Measurements from ENCODE around the gene ERAL1. TPM values are rescaled to one million over a fixed set of nuclear protein-coding genes. Genes with fewer than 3 reads are reported as not detected.

Gene ERAL1
- total and polyA plus RNA-seq, 2 of the 13 experiments (the other 11 are each of a cell fraction or from before 2014, with no cell fraction given), result 46.9 to 72.2 TPM

GRCh38 chr17:28907709-28908475 lies 53.1 kb downstream of the ERAL1 start:
- Histone ChIP-seq H3K4me3 (replicated peaks in 1 of 3; ENCODE audit: insufficient read depth in 1 of 3, low read depth in 2 of 3, low read length in 3 of 3) (no peak overlapping the region), H3K27ac (ENCODE audit: extremely low read length, insufficient read depth, low read length) (peak overlapping the region; percentile 70), H3K9me3 (ENCODE audit: low read length) (no peaks in the 10 kb centered on the region), H2AFZ (ENCODE audit: low read length) (no peak overlapping the region), H3K27me3 (ENCODE audit: control insufficient read depth in 1 of 2, insufficient read depth in 2 of 2, low read length in 2 of 2) (no peaks in the 10 kb centered on the region), H3K9ac (ENCODE audit: insufficient read depth, low read depth, low read length) (peak overlapping the region; percentile 44), H3K4me2 (ENCODE audit: low read depth, low read length) (peak overlapping the region; percentile 50; the same call in 1 of the 2 replicates), H3K36me3 (replicated peaks in 1 of 2; ENCODE audit: control insufficient read depth in 1 of 2, insufficient read depth in 2 of 2, low read length in 2 of 2) (peaks cover 27 to 62% of the 10 kb centered on the region in 2 experiments), H4K20me1 (ENCODE audit: insufficient read depth, low read length) (peaks cover 4% of the 10 kb centered on the region; the same call in 1 of the 2 replicates), H3K79me2 (ENCODE audit: insufficient read depth, low read length) (no peaks in the 10 kb centered on the region), H3K4me1 (ENCODE audit: insufficient read depth, low read length) (peaks cover 66% of the 10 kb centered on the region)
- TF ChIP-seq RNF2 (conservative IDR thresholded peaks at IDR 0.05; ENCODE audit: low read depth), result no peak
- TF ChIP-seq ZNF569 (CRISPR knock-in tag; IDR thresholded peaks at IDR 0.05; ENCODE audit: borderline replicate concordance), result no peak
- no peak for TF ChIP-seq SOX13 (IDR thresholded peaks at IDR 0.05)
- peak in 1 of 2 experiments; percentile 72; a peak in 2 of 4 replicates for TF ChIP-seq SOX13 (CRISPR knock-in tag; conservative IDR thresholded peaks at IDR 0.05 in 1 of 2, IDR thresholded peaks at IDR 0.05 in 1 of 2)
- TF ChIP-seq TCF7 (IDR thresholded peaks at IDR 0.05; ENCODE audit: low read depth), result 0 out of 2 replicates have a peak, but pooled peaks have one; percentile 18
- no peak for TF ChIP-seq ZNF724P (CRISPR knock-in tag; IDR thresholded peaks at IDR 0.05; ENCODE audit: borderline replicate concordance)
- no peak for TF ChIP-seq ZNF557 (CRISPR knock-in tag; IDR thresholded peaks at IDR 0.05)
- TF ChIP-seq, protein P1, sequence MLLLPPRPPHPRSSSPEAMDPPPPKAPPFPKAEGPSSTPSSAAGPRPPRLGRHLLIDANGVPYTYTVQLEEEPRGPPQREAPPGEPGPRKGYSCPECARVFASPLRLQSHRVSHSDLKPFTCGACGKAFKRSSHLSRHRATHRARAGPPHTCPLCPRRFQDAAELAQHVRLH (CRISPR knock-in tag; IDR thresholded peaks at IDR 0.05; ENCODE audit: borderline replicate concordance, low read depth), result 0 out of 2 replicates have a peak, but pooled peaks have one; percentile 4
- peak; percentile 62 for TF ChIP-seq CEBPG (CRISPR knock-in tag; IDR thresholded peaks at IDR 0.05)
- TF ChIP-seq SOX5 (CRISPR knock-in tag; IDR thresholded peaks at IDR 0.05; ENCODE audit: borderline replicate concordance), result peak; percentile 41; the same call in 1 of the 2 replicates
- 0 out of 4 replicates have a peak, but pooled peaks of 1 of the 2 experiments have one; percentile 7 for TF ChIP-seq EP300 (IDR thresholded peaks at IDR 0.05; ENCODE audit: low read depth in 2 of 2, low read length in 2 of 2)
- no peak for TF ChIP-seq EP300 (CRISPR knock-in tag; IDR thresholded peaks at IDR 0.05; ENCODE audit: borderline replicate concordance)
- TF ChIP-seq CEBPB (IDR thresholded peaks at IDR 0.05; ENCODE audit: borderline replicate concordance, low read depth, low read length), result peak; percentile 47; the same call in 1 of the 2 replicates
- DNase-seq (ENCODE audit: low spot score) (peak; percentile 43), ATAC-seq (no peak; the same call in 2 of the 3 replicates), FAIRE-seq (peak; percentile 4)
- BruUV-seq (replicated peaks), result no TSS peak
- ChIA-PET POLR2A (interaction anchor here (0.7 to 2.5 kb wide), 12 partner anchors 11 to 273 kb away, joined by 3 to 16 read pairs (median 4); partner anchors contain the start of genes FLOT2, MYO18A, PHF12 and PIPOX), CTCF (ENCODE audit: low intra/inter-chr PET ratio, low total read pairs) (no interaction called here)
- intact Hi-C loops (cut with micrococcal nuclease; ENCODE audit: unreplicated experiment), result loop anchor here (2.0 kb wide), 1 partner anchor 65 kb away; the partner anchor contains the start of gene FAM222B
- in situ Hi-C loops (cut with HindIII; ENCODE audit: extremely low pct_ligation_motif_present, low pct_unique_long_range_greater_than_20kb), result no loop called here
- 94% methylated on average over 3 of the region's 3 CpGs for WGBS (ENCODE audit: low lambda C conversion rate)

Measured in HepG2 (cell line).